Prostate gland (tissue), 2 donors: ENCODE data around the gene SPIRE2. TPM values are rescaled to one million over a fixed set of nuclear protein-coding genes. Genes with fewer than 3 reads are reported as not detected.
A peak's percentile ranks its signal among the peaks of the same experiment; 100 is the strongest.
"Not testable (repeated sequence)": the region's sequence is repeated elsewhere in the genome, so short reads cannot be mapped to it uniquely, and the experiment has no call there.

Source experiments
- DNase-seq: peaks from one replicate; pipeline ENCODE4 v3.0.0-alpha.2; 2019; ENCODE audit warnings: low spot score
- H3K27ac ChIP-seq, 2 donors: fragments of 200-600 bp; sonication (generic); 2 replicates each; pipeline ENCODE4 v1.5.1; 2017 to 2019
- H3K27me3 ChIP-seq: fragments of 200-600 bp; sonication (generic); replicated peaks from 2 replicates; pipeline ENCODE4 v1.5.1; 2019; ENCODE audit not compliant: insufficient read depth
- H3K36me3 ChIP-seq, 2 donors: fragments of 200-600 bp; sonication (generic); 1 replicate in 1 of 2; 2 replicates in 1 of 2; pipeline versions ENCODE4 v1.5.1 to v1.8.1; 2017 to 2019
- H3K4me1 ChIP-seq: fragments of 200-600 bp; sonication (generic); replicated peaks from 2 replicates; pipeline ENCODE4 v1.5.1; 2019
- H3K4me3 ChIP-seq, 2 donors: fragments of 200-600 bp; sonication (generic); 2 replicates each; pipeline ENCODE4 v1.5.1; 2017 to 2019
- H3K9me3 ChIP-seq: fragments of 200-600 bp; sonication (generic); 2 replicates; pipeline ENCODE4 v1.5.1; 2017
- CTCF ChIP-seq, 4 experiments: fragments of 200-600 bp in 2 of 4; fragments of 450-650 bp in 2 of 4; sonication (generic) in 2 of 4; IDR thresholded peaks; 1 replicate in 3 of 4; 2 replicates in 1 of 4; pipeline ENCODE4 v1.5.1; 2016 to 2019; ENCODE audit warnings: antibody characterized with exemption in 4 of 4, mild to moderate bottlenecking in 2 of 4, moderate library complexity in 2 of 4
- POLR2A ChIP-seq: fragments of 450-650 bp; IDR thresholded peaks from one replicate; pipeline ENCODE4 v1.6.1; 2016; ENCODE audit warnings: antibody characterized with exemption, mild to moderate bottlenecking
- POLR2AphosphoS5 ChIP-seq: sonication (generic); formaldehyde crosslinking; IDR thresholded peaks from one replicate; pipeline ENCODE4 v1.6.1; 2017; ENCODE audit warnings: antibody characterized with exemption
- WGBS: methylation state at CpG from one replicate; pipeline ENCODE4 v1.1.5; 2018; 5-methylcytosine and 5-hydroxymethylcytosine counted together
- intact Hi-C: fragments of 100-400 bp; cut with DNase I; formaldehyde crosslinking; loops from one replicate; pipeline ENCODE4 v1.14.2; 2022
- total RNA-seq, 2 donors: library from RNA; depleted of rRNA; stranded (reverse); fragments of >200 nt; gene quantifications; one replicate each; pipeline ENCODE4 v1.1.0, GENCODE V29; 2016

The SPIRE2 gene
- total RNA-seq, 2 donors from 2014 or later, result 13.7 to 15.5 TPM

GRCh38 chr16:89791278-89791995 lies 36.8 kb upstream of the SPIRE2 start:
- WGBS, result 94% methylated on average over 16 of the region's 16 CpGs
- no peak for DNase-seq
- Histone ChIP-seq H3K27ac (no peak overlapping the region), H3K4me3 (no peak overlapping the region), H3K9me3 (no peaks in the 10 kb centered on the region), H3K36me3 (no peaks in the 10 kb centered on the region), H3K27me3 (no peaks in the 10 kb centered on the region), H3K4me1 (no peaks in the 10 kb centered on the region)
- TF ChIP-seq CTCF (IDR thresholded peaks at IDR 0.05) (no peak), POLR2A (no peak), POLR2AphosphoS5 (no peak)
- intact Hi-C loops, result no loop called here

- intact Hi-C loops, H3K27me3 ChIP-seq, H3K9me3 ChIP-seq, H3K4me1 ChIP-seq, H3K27ac ChIP-seq, H3K36me3 ChIP-seq, H3K4me3 ChIP-seq: not testable (repeated sequence)
- peak; percentile 35 for DNase-seq
- peak in 3 of 4 experiments; percentile 46 to 65 (median 64) for TF ChIP-seq CTCF (IDR thresholded peaks at IDR 0.05)
- 22% methylated on average over 12 of the region's 12 CpGs for WGBS
Measured at GRCh38 chr16:89793092-89793491, 35.2 kb upstream of the SPIRE2 start.

GRCh38 chr16:89793955-89794354 lies 34.3 kb upstream of the SPIRE2 start:
- no peaks in the 10 kb centered on the region for H3K36me3 ChIP-seq
- no peaks in the 10 kb centered on the region for H3K27me3 ChIP-seq
- TF ChIP-seq POLR2AphosphoS5 (no peak), POLR2A (no peak), CTCF (IDR thresholded peaks at IDR 0.05) (no peak)
- no peak overlapping the region for H3K27ac ChIP-seq
- DNase-seq, result no peak
- no peaks in the 10 kb centered on the region for H3K4me1 ChIP-seq
- intact Hi-C loops, result no loop called here
- H3K9me3 ChIP-seq, result no peaks in the 10 kb centered on the region
- H3K4me3 ChIP-seq, result no peak overlapping the region
- 96% methylated on average over 7 of the region's 7 CpGs for WGBS

- TF ChIP-seq POLR2AphosphoS5 (no peak), POLR2A (no peak), CTCF (IDR thresholded peaks at IDR 0.05) (no peak)
- Histone ChIP-seq H3K4me1 (no peaks in the 10 kb centered on the region), H3K27ac (no peak overlapping the region), H3K4me3 (no peak overlapping the region), H3K36me3 (no peaks in the 10 kb centered on the region), H3K9me3 (no peaks in the 10 kb centered on the region), H3K27me3 (no peaks in the 10 kb centered on the region)
- WGBS, result 94% methylated on average over 5 of the region's 5 CpGs
- intact Hi-C loops, result loop anchor here (5.0 kb wide), 1 partner anchor 88 kb away; no protein-coding TSS in a partner anchor
- no peak for DNase-seq
Measured at GRCh38 chr16:89795676-89796075, 32.6 kb upstream of the SPIRE2 start.

- no peak overlapping the region for H3K4me3 ChIP-seq
- H3K4me1 ChIP-seq, result no peaks in the 10 kb centered on the region
- H3K36me3 ChIP-seq, result no peaks in the 10 kb centered on the region
- no peak for DNase-seq
- WGBS, result 94% methylated on average over 18 of the region's 18 CpGs
- no peak overlapping the region for H3K27ac ChIP-seq
- no peaks in the 10 kb centered on the region for H3K9me3 ChIP-seq
- TF ChIP-seq POLR2AphosphoS5, result no peak
- no peak for TF ChIP-seq POLR2A
- no peak for TF ChIP-seq CTCF (IDR thresholded peaks at IDR 0.05)
- no peaks in the 10 kb centered on the region for H3K27me3 ChIP-seq
- intact Hi-C loops, result loop anchor here (5.0 kb wide), 1 partner anchor 89 kb away; no protein-coding TSS in a partner anchor
Measured at GRCh38 chr16:89796104-89796503, 32.2 kb upstream of the SPIRE2 start.
